GM12891 (cell line): ENCODE measurements around the gene SPRR1B. TPM values are rescaled to one million over a fixed set of nuclear protein-coding genes. Genes with fewer than 3 reads are reported as not detected.

Experiments
- DNase-seq: peaks from one replicate; pipeline ENCODE4 v3.0.0; 2011; ENCODE audit warnings: low spot score; ENCODE audit not compliant: insufficient read length
- FAIRE-seq: peaks from 2 replicates; lab custom pipeline; 2011; peaks lifted over from hg19 to GRCh38; lab: Jason Lieb, UNC
- PAX5 ChIP-seq: IDR thresholded peaks from 2 replicates; pipeline ENCODE4 v1.6.1; 2011; ENCODE audit warnings: low read length, moderate library complexity, mild to moderate bottlenecking; ENCODE audit not compliant: insufficient read depth, severe bottlenecking
- POLR2A ChIP-seq: IDR thresholded peaks from 2 replicates; pipeline ENCODE4 v1.6.1; 2011; ENCODE audit warnings: low read depth, low read length, control low read depth
- POLR2AphosphoS5 ChIP-seq: IDR thresholded peaks from 2 replicates; pipeline ENCODE4 v1.6.1; 2011; ENCODE audit warnings: low read depth, low read length, control low read depth
- POU2F2 ChIP-seq: IDR thresholded peaks from 2 replicates; pipeline ENCODE4 v1.6.1; 2011; ENCODE audit warnings: low read depth, mild to moderate bottlenecking, control low read depth, low read length, moderate library complexity
- SPI1 ChIP-seq: IDR thresholded peaks from 2 replicates; pipeline ENCODE4 v1.6.1; 2011; ENCODE audit warnings: low read depth, low read length, control low read depth
- TAF1 ChIP-seq: IDR thresholded peaks from 2 replicates; pipeline ENCODE4 v1.6.1; 2011; ENCODE audit warnings: low read depth, low read length, control low read depth
- polyA plus RNA-seq: library from polyadenylated mRNA; unstranded; fragments of >200 nt; gene quantifications from one replicate; pipeline ENCODE4 v1.2.1, GENCODE V29; 2012; ENCODE audit warnings: low read depth, missing spikeins, inconsistent platforms; ENCODE audit not compliant: missing spikeins

The SPRR1B gene
- polyA plus RNA-seq = not detected

GRCh38 chr1:153030895-153031294 is at the start of gene SPRR1B:
SPRR1B (plus strand) TSS chr1:153031203; CDS start chr1:153032346, 1,143 bp downstream.
- DNase-seq (no peak), FAIRE-seq (no peak)
- TF ChIP-seq SPI1 (no peak), POU2F2 (no peak), PAX5 (no peak), POLR2A (no peak), POLR2AphosphoS5 (no peak), TAF1 (no peak)

DNA sequence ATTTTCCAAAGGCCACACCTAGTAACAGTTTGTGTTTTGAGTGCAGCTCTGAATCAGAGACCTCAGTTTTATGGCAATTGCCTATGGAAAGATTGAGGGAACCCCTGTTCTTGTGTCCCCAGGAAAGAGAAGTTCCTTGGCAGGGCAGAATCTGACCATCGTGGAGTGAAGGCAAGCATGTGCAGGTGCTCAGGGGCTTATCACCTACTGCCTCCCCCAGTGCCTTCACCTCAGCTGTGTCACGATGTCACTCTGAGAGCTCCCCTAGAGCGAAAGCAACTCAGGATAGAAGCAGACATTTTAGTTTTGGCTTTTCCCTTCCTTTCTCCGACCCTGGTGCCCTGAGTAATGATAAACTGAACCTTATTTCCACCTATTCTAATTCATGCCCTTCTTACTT is 48.9 kb upstream of the SPRR1B start:
- FAIRE-seq (no peak), DNase-seq (no peak)
- TF ChIP-seq POU2F2 = no peak
- no peak for TF ChIP-seq POLR2A
- TF ChIP-seq PAX5 = no peak
- no peak for TF ChIP-seq SPI1
- no peak for TF ChIP-seq POLR2AphosphoS5

- TF ChIP-seq POU2F2 (no peak), POLR2AphosphoS5 (no peak), POLR2A (no peak), TAF1 (no peak), SPI1 (no peak), PAX5 (no peak)
- no peak for FAIRE-seq
- DNase-seq = no peak
These were observed 47.8 kb upstream of the SPRR1B start for GRCh38 chr1:152983234-152983633.

- DNase-seq (no peak), FAIRE-seq (no peak)
- TF ChIP-seq SPI1 (no peak), TAF1 (no peak), PAX5 (no peak), POLR2A (no peak), POU2F2 (no peak)
These were observed 47.3 kb upstream of the SPRR1B start, which contains the start of gene SPRR1A for GRCh38 chr1:152983743-152984142. SPRR1A (plus strand) TSS chr1:152984081; CDS start chr1:152985231, 1,150 bp downstream.

DNA sequence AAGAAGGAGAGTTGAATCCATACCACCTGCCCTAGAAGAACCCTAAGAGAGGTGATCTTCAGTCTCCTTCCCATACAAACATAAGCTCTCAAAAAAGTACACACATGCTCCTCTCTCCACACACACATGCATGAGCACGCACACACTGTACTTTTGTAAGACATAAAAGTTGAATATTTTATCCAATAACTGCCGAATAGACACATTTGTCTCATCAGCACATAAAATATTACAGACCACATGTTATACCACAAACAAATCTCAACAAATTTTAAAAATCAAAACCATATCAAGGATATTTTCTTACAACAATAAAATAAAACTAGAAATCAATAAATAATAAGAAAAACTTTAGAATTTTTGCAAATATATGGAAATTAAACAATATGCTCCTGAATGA is 44.4 kb upstream of the SPRR1B start:
- no peak for DNase-seq
- TF ChIP-seq POLR2A = no peak
- TF ChIP-seq POU2F2 = no peak
- TF ChIP-seq TAF1 = no peak
- no peak for TF ChIP-seq POLR2AphosphoS5
- no peak for TF ChIP-seq SPI1
- no peak for TF ChIP-seq PAX5
- no peak for FAIRE-seq

DNA sequence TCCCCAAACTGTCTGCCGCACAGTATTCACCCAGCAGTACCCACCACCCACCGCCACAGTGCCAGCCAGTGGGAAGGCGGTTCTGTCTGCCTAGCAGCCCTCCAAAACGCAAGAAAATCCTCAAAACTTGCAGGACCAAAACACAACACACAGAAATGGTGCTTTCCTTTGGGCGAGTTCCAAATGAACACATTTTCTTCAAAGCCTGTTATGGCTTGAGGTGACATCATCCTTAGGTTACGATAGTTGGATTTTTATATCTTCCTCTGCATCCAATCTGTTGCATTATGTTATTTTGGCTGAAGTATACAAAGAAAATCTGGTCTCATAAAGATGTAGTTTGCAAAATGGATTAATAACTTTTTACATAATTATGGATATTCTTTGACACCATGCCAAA is 37.8 kb upstream of the SPRR1B start:
- no peak for DNase-seq
- no peak for FAIRE-seq
- no peak for TF ChIP-seq PAX5
- TF ChIP-seq POLR2A = no peak
- TF ChIP-seq POLR2AphosphoS5 = no peak
- no peak for TF ChIP-seq TAF1
- TF ChIP-seq POU2F2 = no peak
- TF ChIP-seq SPI1 = no peak

GRCh38 chr1:152995842-152996241 is 35.2 kb upstream of the SPRR1B start:
- FAIRE-seq (no peak), DNase-seq (no peak)
- no peak for TF ChIP-seq POLR2A
- no peak for TF ChIP-seq SPI1
- TF ChIP-seq TAF1 = no peak
- TF ChIP-seq POLR2AphosphoS5 = no peak
- TF ChIP-seq POU2F2 = no peak

DNA sequence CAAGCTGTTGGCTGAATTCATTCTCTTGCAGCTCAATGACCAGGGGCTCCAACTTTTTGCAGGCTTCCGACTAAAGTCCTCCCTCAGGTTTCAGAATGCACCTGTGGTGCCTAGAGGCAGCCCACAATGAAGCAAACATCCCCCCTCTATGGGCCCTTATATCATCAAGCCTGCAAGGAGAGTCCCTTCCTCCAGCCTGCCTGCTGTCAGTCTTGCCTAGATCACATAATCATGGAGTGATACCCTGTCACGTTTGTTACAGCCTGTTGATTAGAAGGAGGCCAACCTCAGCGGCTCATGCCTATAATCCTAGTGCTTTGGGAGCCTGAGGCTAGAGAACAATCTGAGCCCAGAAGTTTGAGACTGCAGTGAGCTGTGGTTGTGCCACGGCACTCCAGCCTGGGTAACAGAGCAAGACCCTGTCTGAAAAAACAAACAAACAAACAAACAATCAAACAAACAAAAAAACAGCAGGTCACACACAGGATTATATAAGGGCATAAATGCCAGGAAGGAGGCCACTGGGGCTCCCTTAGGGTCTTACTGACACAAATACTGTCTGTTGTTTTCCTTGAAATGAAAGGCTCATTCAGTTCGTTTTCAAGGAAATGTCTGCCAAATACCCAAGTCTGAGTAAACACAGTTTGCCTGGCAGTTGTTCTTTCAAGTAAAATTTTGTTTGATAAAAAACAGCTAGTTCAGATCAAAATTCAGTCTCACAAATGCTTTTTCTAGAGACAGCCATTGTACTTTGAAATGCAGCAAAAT is 34.2 kb upstream of the SPRR1B start:
- no peak for DNase-seq
- FAIRE-seq = no peak
- no peak for TF ChIP-seq POLR2AphosphoS5
- TF ChIP-seq TAF1 = no peak
- no peak for TF ChIP-seq POLR2A
- no peak for TF ChIP-seq POU2F2
- TF ChIP-seq PAX5 = no peak
- TF ChIP-seq SPI1 = no peak

- no peak for FAIRE-seq
- no peak for DNase-seq
- no peak for TF ChIP-seq TAF1
- TF ChIP-seq PAX5 = no peak
- TF ChIP-seq POLR2AphosphoS5 = no peak
These were observed 33.1 kb upstream of the SPRR1B start for GRCh38 chr1:152997901-152998300.

DNA sequence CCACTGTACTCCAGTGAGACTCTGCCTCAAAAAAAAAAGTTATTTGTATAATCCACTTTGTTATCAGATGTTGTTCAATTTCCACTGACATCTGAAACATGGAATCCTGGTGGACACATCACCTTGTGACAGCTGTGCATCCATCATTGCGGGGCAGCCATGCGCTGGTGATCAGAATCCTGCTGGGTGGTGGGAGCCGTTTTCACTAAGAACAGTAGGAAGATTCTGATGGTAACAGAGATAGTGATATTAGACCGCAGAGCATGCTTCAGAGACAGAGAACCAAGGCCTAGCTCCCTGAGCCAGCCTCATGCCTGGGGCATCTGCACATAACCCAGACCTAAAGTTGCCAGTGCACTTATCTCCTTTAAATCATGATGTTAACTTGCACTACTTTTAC is 32.5 kb upstream of the SPRR1B start:
- TF ChIP-seq TAF1 = no peak
- TF ChIP-seq POLR2AphosphoS5 = no peak
- no peak for TF ChIP-seq SPI1
- TF ChIP-seq POU2F2 = no peak
- TF ChIP-seq POLR2A = no peak
- no peak for TF ChIP-seq PAX5
- DNase-seq = no peak
- FAIRE-seq = no peak
